Caco-2 (cell line): ENCODE data around the gene ATAD2B. TPM values are rescaled to one million over a fixed set of nuclear protein-coding genes. Genes with fewer than 3 reads are reported as not detected.

Source experiments
- BruUV-seq: library from RNA; stranded (reverse); fragments of 400-500 nt; replicated peaks from 2 replicates; lab custom pipeline; 2021; lab: Mats Ljungman, UMichigan
- CTCF ChIA-PET: fragments of 300-600 bp; sonication (Branson Sonifier 250); formaldehyde crosslinking; loops from one replicate; lab custom pipeline; 2022; ENCODE audit warnings: antibody characterized with exemption; lab: Charles Lee
- POLR2A ChIA-PET: fragments of 300-600 bp; sonication (Branson Sonifier 250); formaldehyde crosslinking; loops from one replicate; lab custom pipeline; 2022; ENCODE audit warnings: antibody characterized with exemption; lab: Charles Lee
- DNase-seq, 2 experiments: peaks; one replicate each; pipeline versions ENCODE4 v3.0.0 to v3.0.0-alpha.2; 2020 to 2022
- H3K27me3 ChIP-seq: replicated peaks from 2 replicates; pipeline ENCODE4 v1.6.0; 2011; ENCODE audit warnings: low read length; ENCODE audit not compliant: control insufficient read depth, insufficient read depth
- H3K36me3 ChIP-seq: 2 replicates; pipeline ENCODE4 v1.5.1; 2011; ENCODE audit warnings: low read length; ENCODE audit not compliant: control insufficient read depth, insufficient read depth
- H3K4me1 ChIP-seq: fragments of 250-450 bp; sonication (Bioruptor Pico); 2 replicates; pipeline ENCODE4 v1.5.1; 2020; ENCODE audit warnings: mild to moderate bottlenecking
- H3K4me3 ChIP-seq: 2 replicates; pipeline ENCODE4 v1.5.1; 2011; ENCODE audit warnings: low read depth, mild to moderate bottlenecking, control low read depth, low read length
- H3K9me3 ChIP-seq: fragments of 250-450 bp; sonication (Bioruptor Pico); 2 replicates; pipeline ENCODE4 v1.5.1; 2020; ENCODE audit warnings: mild to moderate bottlenecking, moderate library complexity
- H3K27ac Mint-ChIP-seq: one replicate; pipeline ENCODE4 v1.8.0; 2022; ENCODE audit warnings: mixed read lengths; ENCODE audit not compliant: unreplicated experiment
- H3K27me3 Mint-ChIP-seq: one replicate; pipeline ENCODE4 v1.8.0; 2022; ENCODE audit warnings: mixed read lengths; ENCODE audit not compliant: insufficient read depth, unreplicated experiment
- H3K36me3 Mint-ChIP-seq: one replicate; pipeline ENCODE4 v1.8.0; 2022; ENCODE audit warnings: mild to moderate bottlenecking, mixed read lengths; ENCODE audit not compliant: insufficient read depth, unreplicated experiment
- H3K4me1 Mint-ChIP-seq: one replicate; pipeline ENCODE4 v1.8.0; 2022; ENCODE audit warnings: low read depth, mixed read lengths; ENCODE audit not compliant: unreplicated experiment
- H3K4me3 Mint-ChIP-seq: one replicate; pipeline ENCODE4 v1.8.0; 2022; ENCODE audit warnings: mild to moderate bottlenecking, moderate library complexity, mixed read lengths; ENCODE audit not compliant: unreplicated experiment
- H3K9me3 Mint-ChIP-seq: one replicate; pipeline ENCODE4 v1.8.0; 2022; ENCODE audit warnings: mixed read lengths; ENCODE audit not compliant: unreplicated experiment
- CTCF ChIP-seq, 2 experiments: fragments of 200-600 bp in 1 of 2; IDR thresholded peaks; 1 replicate in 1 of 2; 2 replicates in 1 of 2; pipeline versions ENCODE4 v1.5.1 to v1.8.0; 2011 to 2022; ENCODE audit warnings: antibody characterized with exemption in 1 of 2, control low read depth in 1 of 2, inconsistent platforms in 1 of 2, low read depth in 1 of 2, low read length in 1 of 2, mild to moderate bottlenecking in 1 of 2, moderate library complexity in 1 of 2; ENCODE audit not compliant: insufficient read depth in 1 of 2, severe bottlenecking in 1 of 2, unreplicated experiment in 1 of 2
- intact Hi-C: fragments of 100-400 bp; cut with micrococcal nuclease; formaldehyde crosslinking; loops from one replicate; pipeline ENCODE4 v1.10.0; 2022; ENCODE audit not compliant: unreplicated experiment
- total RNA-seq: library from RNA; stranded (reverse); gene quantifications from 2 replicates; pipeline ENCODE4 v1.2.3, GENCODE V29; 2022

Gene ATAD2B
- total RNA-seq, 1 experiment from 2014 or later: 32.1 TPM

GRCh38 chr2:23828986-23829385, 97.9 kb downstream of the ATAD2B start:
- no peaks in the 10 kb centered on the region for H3K4me1 ChIP-seq
- H3K27ac Mint-ChIP-seq: no peak overlapping the region
- no peaks in the 10 kb centered on the region for H3K36me3 Mint-ChIP-seq
- H3K9me3 ChIP-seq: no peaks in the 10 kb centered on the region
- H3K4me1 Mint-ChIP-seq: no peaks in the 10 kb centered on the region
- no peaks in the 10 kb centered on the region for H3K27me3 Mint-ChIP-seq
- CTCF ChIA-PET: no interaction called here
- TF ChIP-seq CTCF (IDR thresholded peaks at IDR 0.05; ENCODE audit: insufficient read depth in 1 of 2, low read depth in 1 of 2, low read length in 1 of 2, severe bottlenecking in 1 of 2, unreplicated experiment in 1 of 2): no peak
- BruUV-seq: no TSS peak
- H3K27me3 ChIP-seq: no peaks in the 10 kb centered on the region
- POLR2A ChIA-PET: no interaction called here
- no peak overlapping the region for H3K4me3 ChIP-seq
- H3K9me3 Mint-ChIP-seq: no peaks in the 10 kb centered on the region
- no peak overlapping the region for H3K4me3 Mint-ChIP-seq
- DNase-seq: no peak
- no peaks in the 10 kb centered on the region for H3K36me3 ChIP-seq
- intact Hi-C loops: no loop called here

GRCh38 chr2:23828256-23828980, 98.5 kb downstream of the ATAD2B start:
- DNase-seq: no peak
- CTCF ChIA-PET: no interaction called here
- H3K9me3 ChIP-seq: no peaks in the 10 kb centered on the region
- POLR2A ChIA-PET: no interaction called here
- Mint-ChIP-seq H3K27ac (no peak overlapping the region), H3K4me3 (no peak overlapping the region), H3K9me3 (no peaks in the 10 kb centered on the region), H3K4me1 (no peaks in the 10 kb centered on the region), H3K27me3 (no peaks in the 10 kb centered on the region), H3K36me3 (no peaks in the 10 kb centered on the region)
- no peak for TF ChIP-seq CTCF (IDR thresholded peaks at IDR 0.05; ENCODE audit: insufficient read depth in 1 of 2, low read depth in 1 of 2, low read length in 1 of 2, severe bottlenecking in 1 of 2, unreplicated experiment in 1 of 2)
- H3K36me3 ChIP-seq: no peaks in the 10 kb centered on the region
- H3K27me3 ChIP-seq: no peaks in the 10 kb centered on the region
- no peaks in the 10 kb centered on the region for H3K4me1 ChIP-seq
- intact Hi-C loops: no loop called here
- BruUV-seq: no TSS peak
- H3K4me3 ChIP-seq: no peak overlapping the region

- intact Hi-C loops: no loop called here
- TF ChIP-seq CTCF (IDR thresholded peaks at IDR 0.05; ENCODE audit: insufficient read depth in 1 of 2, low read depth in 1 of 2, low read length in 1 of 2, severe bottlenecking in 1 of 2, unreplicated experiment in 1 of 2): no peak
- CTCF ChIA-PET: no interaction called here
- Mint-ChIP-seq H3K27me3 (no peaks in the 10 kb centered on the region), H3K36me3 (peaks cover 5% of the 10 kb centered on the region), H3K9me3 (no peaks in the 10 kb centered on the region), H3K4me3 (no peak overlapping the region), H3K27ac (no peak overlapping the region), H3K4me1 (no peaks in the 10 kb centered on the region)
- H3K4me3 ChIP-seq: no peak overlapping the region
- no peaks in the 10 kb centered on the region for H3K36me3 ChIP-seq
- DNase-seq: no peak
- no peaks in the 10 kb centered on the region for H3K27me3 ChIP-seq
- no TSS peak for BruUV-seq
- no peaks in the 10 kb centered on the region for H3K4me1 ChIP-seq
- no peaks in the 10 kb centered on the region for H3K9me3 ChIP-seq
- POLR2A ChIA-PET: interaction anchor here (0.6 kb wide), 1 partner anchor 1794 kb away, joined by 4 read pairs; no protein-coding TSS in a partner anchor
Observed at GRCh38 chr2:23827287-23827686, 99.6 kb downstream of the ATAD2B start.
